HG03571 (cell line): ENCODE results near the gene RBP7.
A peak's percentile ranks its signal among the peaks of the same experiment; 100 is the strongest.
"Not testable (repeated sequence)": the region's sequence is repeated elsewhere in the genome, so short reads cannot be mapped to it uniquely, and the experiment has no call there.

ENCODE experiments used
- ATAC-seq: cut with Tn5 transposase; IDR thresholded peaks from one replicate; pipeline ENCODE4 v1.9.1; 2021; ENCODE audit not compliant: unreplicated experiment

The RBP7 gene

GRCh38 chr1:10028956-10029500, 32.0 kb downstream of the RBP7 start:
- ATAC-seq, result not testable (repeated sequence)

GRCh38 chr1:10031461-10031860, 34.4 kb downstream of the RBP7 start:
- no peak for ATAC-seq

- ATAC-seq, result peak; percentile 96
Observed at GRCh38 chr1:10032590-10033358, 35.7 kb downstream of the RBP7 start, which contains the start of gene UBE4B. UBE4B (plus strand) TSS chr1:10032958; CDS start chr1:10033671, 713 bp downstream.

- peak; percentile 8 for ATAC-seq
Observed at GRCh38 chr1:10033359-10033845, 36.4 kb downstream of the RBP7 start.

GRCh38 chr1:10042746-10043145, 45.7 kb downstream of the RBP7 start:
- no peak for ATAC-seq

- no peak for ATAC-seq
Observed at GRCh38 chr1:10045480-10046355, 48.7 kb downstream of the RBP7 start.

GRCh38 chr1:10046356-10047085, 49.5 kb downstream of the RBP7 start:
- ATAC-seq, result no peak

- no peak for ATAC-seq
Observed at GRCh38 chr1:10048601-10049000, 51.6 kb downstream of the RBP7 start.

GRCh38 chr1:10050611-10051010, 53.6 kb downstream of the RBP7 start:
- no peak for ATAC-seq

- no peak for ATAC-seq
Observed at GRCh38 chr1:10051656-10052055, 54.6 kb downstream of the RBP7 start.

GRCh38 chr1:10052347-10052746, 55.3 kb downstream of the RBP7 start:
- ATAC-seq, result no peak

GRCh38 chr1:10054465-10054864, 57.4 kb downstream of the RBP7 start:
- ATAC-seq, result no peak

GRCh38 chr1:10056599-10056987, 59.6 kb downstream of the RBP7 start:
- no peak for ATAC-seq

GRCh38 chr1:10057343-10057742, 60.3 kb downstream of the RBP7 start:
- no peak for ATAC-seq

- ATAC-seq, result no peak
Observed at GRCh38 chr1:10057796-10058195, 60.8 kb downstream of the RBP7 start.

- ATAC-seq, result no peak
Observed at GRCh38 chr1:10059342-10059718, 62.3 kb downstream of the RBP7 start.

GRCh38 chr1:10060311-10061100, 63.5 kb downstream of the RBP7 start:
- ATAC-seq, result no peak

GRCh38 chr1:10061276-10061675, 64.2 kb downstream of the RBP7 start:
- ATAC-seq, result no peak

- ATAC-seq, result no peak
Observed at GRCh38 chr1:10063878-10064277, 66.8 kb downstream of the RBP7 start.
